DOHH2 (cell line): Measurements from ENCODE around the gene RAB29.

Experiments used
- H3F3A ChIP-seq: fragments of 200-600 bp; sonication (generic), shearing (Covaris generic); 2 replicates; pipeline ENCODE4 v1.6.0; 2016; ENCODE audit warnings: antibody characterized with exemption, mild to moderate bottlenecking; ENCODE audit not compliant: control insufficient read depth, insufficient read depth
- H3K27ac ChIP-seq: fragments of 200-600 bp; sonication (generic); 2 replicates; pipeline ENCODE4 v1.5.1; 2014; ENCODE audit warnings: low read depth, mild to moderate bottlenecking, low read length, moderate library complexity
- H3K27me3 ChIP-seq: fragments of 200-600 bp; sonication (generic); 2 replicates; pipeline ENCODE4 v1.6.1; 2014; ENCODE audit warnings: mild to moderate bottlenecking, low read length, mixed read lengths; ENCODE audit not compliant: control insufficient read depth
- H3K36me3 ChIP-seq: fragments of 200-600 bp; sonication (generic); 2 replicates; pipeline ENCODE4 v1.6.1; 2014; ENCODE audit warnings: mild to moderate bottlenecking, low read length, moderate library complexity, mixed read lengths; ENCODE audit not compliant: control insufficient read depth
- H3K4me1 ChIP-seq: fragments of 200-600 bp; sonication (generic); 2 replicates; pipeline ENCODE4 v1.6.1; 2014; ENCODE audit warnings: mild to moderate bottlenecking, low read length, mixed read lengths; ENCODE audit not compliant: control insufficient read depth
- H3K4me2 ChIP-seq: fragments of 200-600 bp; sonication (generic); 2 replicates; pipeline ENCODE4 v1.6.0; 2014; ENCODE audit warnings: mild to moderate bottlenecking, low read length, moderate library complexity
- H3K4me3 ChIP-seq: fragments of 200-600 bp; sonication (generic); 2 replicates; pipeline ENCODE4 v1.5.1; 2014; ENCODE audit warnings: mild to moderate bottlenecking, low read length, mixed read lengths
- H3K79me2 ChIP-seq: fragments of 200-600 bp; sonication (generic); 2 replicates; pipeline ENCODE4 v1.6.1; 2014; ENCODE audit warnings: mild to moderate bottlenecking, low read length, mixed read lengths; ENCODE audit not compliant: control insufficient read depth
- H3K9me2 ChIP-seq: fragments of 200-600 bp; sonication (generic); replicated peaks from 2 replicates; pipeline ENCODE4 v1.6.1; 2014; ENCODE audit warnings: mild to moderate bottlenecking, low read length, mixed read lengths; ENCODE audit not compliant: control insufficient read depth
- H3K9me3 ChIP-seq: fragments of 200-600 bp; sonication (generic); 2 replicates; pipeline ENCODE4 v1.6.1; 2014; ENCODE audit warnings: antibody characterized with exemption, low read length, mixed read lengths; ENCODE audit not compliant: control insufficient read depth, insufficient read depth
- H4K20me1 ChIP-seq: fragments of 200-600 bp; sonication (generic); 2 replicates; pipeline ENCODE4 v1.6.0; 2014; ENCODE audit warnings: low read depth, mild to moderate bottlenecking, antibody characterized with exemption, low read length, moderate library complexity; ENCODE audit not compliant: control insufficient read depth, insufficient read depth
- CTCF ChIP-seq: fragments of 200-600 bp; sonication (generic); IDR thresholded peaks from one replicate; pipeline ENCODE4 v1.5.1; 2014; ENCODE audit warnings: antibody characterized with exemption, mild to moderate bottlenecking, low read depth, low read length; ENCODE audit not compliant: poor library complexity, severe bottlenecking
- EZH2phosphoT487 ChIP-seq: fragments of 200-600 bp; sonication (generic); IDR thresholded peaks from 2 replicates; pipeline ENCODE4 v1.6.1; 2017; ENCODE audit warnings: borderline replicate concordance, mild to moderate bottlenecking, antibody characterized with exemption, low read length, moderate library complexity, mixed read lengths

The RAB29 gene

DNA sequence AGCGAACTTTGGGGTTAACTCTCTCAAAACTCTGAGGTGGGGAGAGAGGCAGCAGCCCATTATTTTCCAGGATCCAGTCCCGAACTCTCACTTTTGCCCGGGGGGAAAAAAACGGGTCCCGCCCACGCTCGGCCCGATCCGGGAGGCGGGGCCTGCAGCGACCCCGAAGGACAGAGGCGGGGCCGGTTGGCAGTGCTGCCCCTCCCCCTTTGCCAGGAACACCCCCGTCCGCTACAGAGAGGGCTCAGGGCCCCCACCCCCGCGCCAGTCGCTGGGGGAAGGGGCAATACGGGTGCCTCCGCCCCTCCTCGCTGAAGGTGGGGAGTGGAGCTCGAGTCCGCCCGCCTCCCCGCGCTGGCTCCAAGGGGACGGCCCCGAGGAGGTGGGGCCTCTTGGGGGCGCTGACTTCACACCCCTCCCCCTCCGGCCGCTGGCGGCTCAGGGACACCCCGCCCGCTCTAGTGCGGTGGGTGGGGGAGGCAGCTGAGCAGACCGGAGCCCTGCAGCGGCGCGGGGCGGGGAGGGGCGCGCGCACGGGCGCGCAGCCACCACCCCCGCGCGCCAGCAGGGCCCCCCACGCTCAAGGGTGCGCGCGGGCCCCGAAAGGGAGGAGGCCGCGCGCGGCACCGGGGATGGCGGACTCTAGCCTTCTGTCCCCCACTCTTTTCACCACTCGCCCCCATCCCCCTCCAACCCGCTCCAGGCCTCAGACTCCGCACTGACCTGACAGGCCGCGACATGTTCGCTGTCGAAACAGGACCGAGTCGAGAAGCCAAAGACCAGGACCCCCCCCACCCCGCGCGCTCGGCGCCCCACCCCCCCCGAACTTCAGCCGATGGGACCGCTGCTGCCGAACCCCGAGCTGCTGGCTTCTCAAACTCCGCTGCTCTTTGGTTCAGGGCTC, 25.8 kb downstream of the RAB29 start:
- Histone ChIP-seq H3K27ac (peak overlapping the region; percentile 73), H3K4me2 (peak overlapping the region; percentile 98), H3F3A (peaks cover 31% of the 10 kb centered on the region), H3K4me3 (peak overlapping the region; percentile 89), H3K36me3 (peaks cover 47% of the 10 kb centered on the region), H3K4me1 (peaks cover 48% of the 10 kb centered on the region), H3K27me3 (no peaks in the 10 kb centered on the region), H4K20me1 (peaks cover 37% of the 10 kb centered on the region), H3K79me2 (peaks cover 56% of the 10 kb centered on the region), H3K9me3 (no peaks in the 10 kb centered on the region), H3K9me2 (no peaks in the 10 kb centered on the region)
- TF ChIP-seq CTCF: no peak
- no peak for TF ChIP-seq EZH2phosphoT487

GRCh38 chr1:205748403-205749233, 26.7 kb downstream of the RAB29 start:
- H3K27me3 ChIP-seq: no peaks in the 10 kb centered on the region
- no peaks in the 10 kb centered on the region for H3K9me3 ChIP-seq
- peaks cover 45% of the 10 kb centered on the region for H4K20me1 ChIP-seq
- no peaks in the 10 kb centered on the region for H3K9me2 ChIP-seq
- H3K27ac ChIP-seq: peak overlapping the region; percentile 73
- peaks cover 57% of the 10 kb centered on the region for H3K4me1 ChIP-seq
- no peak for TF ChIP-seq CTCF
- TF ChIP-seq EZH2phosphoT487: no peak
- H3K79me2 ChIP-seq: peaks cover 64% of the 10 kb centered on the region
- H3K4me3 ChIP-seq: peak overlapping the region; percentile 89
- peaks cover 38% of the 10 kb centered on the region for H3F3A ChIP-seq
- peaks cover 55% of the 10 kb centered on the region for H3K36me3 ChIP-seq
- peak overlapping the region; percentile 98 for H3K4me2 ChIP-seq

DNA sequence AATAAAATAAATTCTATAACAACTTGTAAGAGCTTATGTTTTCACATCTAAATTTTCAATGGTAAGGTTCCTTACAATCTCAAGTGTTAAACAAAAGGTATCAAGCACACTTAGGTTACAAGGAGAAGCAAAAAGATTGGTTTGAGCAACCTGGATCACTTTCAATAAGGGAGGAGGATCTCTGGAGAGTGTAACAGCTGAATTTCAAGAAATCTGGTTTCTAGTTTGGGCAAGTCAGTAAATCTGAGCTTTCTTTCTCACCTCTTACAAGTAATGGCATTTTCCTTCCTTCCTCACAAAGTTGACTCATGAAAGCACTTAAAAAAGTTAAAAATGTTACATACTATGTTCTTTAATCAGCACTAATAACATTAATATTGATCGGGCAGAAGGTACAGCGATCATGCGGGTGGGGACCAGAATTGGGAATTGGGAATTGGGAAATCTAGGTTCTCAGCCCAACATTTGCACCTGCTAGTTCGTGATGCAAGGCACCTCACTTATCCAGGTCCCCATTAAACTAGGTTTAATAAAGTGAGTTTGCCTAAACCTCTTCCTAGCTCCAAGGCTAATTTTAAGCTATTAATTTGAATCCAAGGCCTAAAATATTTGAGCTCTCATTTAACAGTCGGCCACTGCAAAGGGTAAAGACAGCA, 28.4 kb downstream of the RAB29 start:
- Histone ChIP-seq H3K4me1 (peaks cover 74% of the 10 kb centered on the region), H3K79me2 (peaks cover 82% of the 10 kb centered on the region), H3K36me3 (peaks cover 68% of the 10 kb centered on the region), H3K4me2 (peak overlapping the region; percentile 98), H3K4me3 (peak overlapping the region; percentile 89), H3K9me3 (no peaks in the 10 kb centered on the region), H3F3A (peaks cover 39% of the 10 kb centered on the region), H3K27me3 (no peaks in the 10 kb centered on the region), H3K27ac (no peak overlapping the region), H4K20me1 (peaks cover 57% of the 10 kb centered on the region), H3K9me2 (no peaks in the 10 kb centered on the region)
- TF ChIP-seq CTCF (no peak), EZH2phosphoT487 (no peak)
